Activated CD4-positive, alpha-beta T cell treated with anti-CD3 and anti-CD28 coated beads, Interleukin-2, amount 10 ng/mL, durations not matched to agents 7 days and 5 days (primary cell): ENCODE results near the gene ARL6IP4. TPM values are rescaled to one million over a fixed set of nuclear protein-coding genes. Genes with fewer than 3 reads are reported as not detected.

Experiments
- CTCF ChIA-PET: fragments of 350-600 bp; sonication (Branson Sonifier 250); formaldehyde crosslinking; loops from one replicate; lab custom pipeline; 2021; ENCODE audit warnings: antibody characterized with exemption; lab: Charles Lee
- POLR2A ChIA-PET: fragments of 350-600 bp; sonication (Branson Sonifier 250); formaldehyde crosslinking; loops from one replicate; lab custom pipeline; 2021; ENCODE audit warnings: antibody characterized with exemption; lab: Charles Lee
- DNase-seq: peaks from one replicate; pipeline ENCODE4 v3.0.0-alpha.2; 2020
- H3K27ac Mint-ChIP-seq: one replicate; pipeline ENCODE4 v1.8.0; 2021; ENCODE audit warnings: mild to moderate bottlenecking, moderate library complexity, mixed read lengths
- H3K27me3 Mint-ChIP-seq: one replicate; pipeline ENCODE4 v1.8.0; 2021; ENCODE audit warnings: mixed read lengths
- H3K36me3 Mint-ChIP-seq: one replicate; pipeline ENCODE4 v1.8.0; 2021; ENCODE audit warnings: low read depth, mixed read lengths
- H3K4me1 Mint-ChIP-seq: one replicate; pipeline ENCODE4 v1.8.0; 2021; ENCODE audit warnings: mixed read lengths
- H3K4me3 Mint-ChIP-seq: one replicate; pipeline ENCODE4 v1.8.0; 2021; ENCODE audit warnings: mild to moderate bottlenecking, moderate library complexity, mixed read lengths
- H3K9me3 Mint-ChIP-seq: one replicate; pipeline ENCODE4 v1.8.0; 2021; ENCODE audit warnings: mixed read lengths
- microRNA-seq: library from miRNA; unstranded; fragments of <30 nt; microRNA quantifications from one replicate; pipeline ENCODE4 v1.2.0, GENCODE V29; 2021; ENCODE audit warnings: borderline microRNAs expressed, borderline replicate concordance
- total RNA-seq, 2 experiments: library from RNA; stranded (reverse); gene quantifications; one replicate each; pipeline ENCODE4 v1.2.3, GENCODE V29; 2021

The ARL6IP4 gene
- total RNA-seq, 2 experiments from 2014 or later: 160 to 180 TPM

GRCh38 chr12:123029550-123029949, 49.1 kb downstream of the ARL6IP4 start:
- peaks cover 11% of the 10 kb centered on the region for H3K36me3 Mint-ChIP-seq
- ChIA-PET POLR2A (no interaction called here), CTCF (interaction anchor here (1.4 kb wide), 1 partner anchor 23 kb away, joined by 4 read pairs; no protein-coding TSS in a partner anchor)
- no peak for DNase-seq
- H3K9me3 Mint-ChIP-seq: no peaks in the 10 kb centered on the region
- H3K27ac Mint-ChIP-seq: no peak overlapping the region
- H3K27me3 Mint-ChIP-seq: no peaks in the 10 kb centered on the region
- peaks cover 29% of the 10 kb centered on the region for H3K4me1 Mint-ChIP-seq
- no peak overlapping the region for H3K4me3 Mint-ChIP-seq

GRCh38 chr12:123030686-123031085, 50.2 kb downstream of the ARL6IP4 start:
- Mint-ChIP-seq H3K36me3 (peaks cover 11% of the 10 kb centered on the region), H3K27me3 (no peaks in the 10 kb centered on the region), H3K4me3 (no peak overlapping the region), H3K27ac (no peak overlapping the region), H3K4me1 (peaks cover 26% of the 10 kb centered on the region), H3K9me3 (no peaks in the 10 kb centered on the region)
- DNase-seq: no peak
- CTCF ChIA-PET: interaction anchor here (0.6 to 1.0 kb wide), 3 partner anchors 9 to 468 kb away, joined by 3 read pairs; no protein-coding TSS in a partner anchor
- POLR2A ChIA-PET: no interaction called here

GRCh38 chr12:123031171-123031845, 50.8 kb downstream of the ARL6IP4 start:
- Mint-ChIP-seq H3K4me3 (no peak overlapping the region), H3K9me3 (no peaks in the 10 kb centered on the region), H3K4me1 (peaks cover 25% of the 10 kb centered on the region), H3K36me3 (peaks cover 11% of the 10 kb centered on the region), H3K27me3 (no peaks in the 10 kb centered on the region), H3K27ac (no peak overlapping the region)
- DNase-seq: no peak
- ChIA-PET POLR2A (no interaction called here), CTCF (interaction anchor here (0.6 to 1.0 kb wide), 4 partner anchors 10 to 467 kb away, joined by 3 to 4 read pairs (median 3); no protein-coding TSS in a partner anchor)

Small RNAs within 50 kb of the gene (microRNA-seq; reads per million reads assigned to microRNA genes)
- not detected for gene MIR4304

Other genes starting within 250 kb of the ARL6IP4 start
- under 1 TPM; 0.17 to 0.37 TPM for gene HCAR1, start 249.8 kb upstream of the ARL6IP4 start, total RNA-seq
- gene DENR, start 227.9 kb upstream of the ARL6IP4 start, total RNA-seq: 10 to 100 TPM; 52.7 to 53.9 TPM
- gene CCDC62, start 206.1 kb upstream of the ARL6IP4 start, total RNA-seq: under 1 TPM; 0.52 to 0.89 TPM
- gene HIP1R, start 145.2 kb upstream of the ARL6IP4 start, total RNA-seq: 10 to 100 TPM; 30.7 to 32.7 TPM
- gene VPS37B, start 84.6 kb upstream of the ARL6IP4 start, total RNA-seq: 10 to 100 TPM; 23.0 to 23.7 TPM
- gene ABCB9, start 14.2 kb upstream of the ARL6IP4 start, total RNA-seq: 1 to 10 TPM; 4.7 to 6.7 TPM
- gene OGFOD2, start 5.4 kb upstream of the ARL6IP4 start, total RNA-seq: 10 to 100 TPM; 25.3 to 25.9 TPM
- 10 to 100 TPM; 19.0 to 21.8 TPM for gene PITPNM2, start 170.4 kb downstream of the ARL6IP4 start, total RNA-seq